HEK293 (cell line): ENCODE measurements around the gene STAB2.

Experiments
- HOXC10 ChIP-seq: sonication (generic); formaldehyde crosslinking; IDR thresholded peaks from 2 replicates; pipeline ENCODE4 v1.8.1; 2023; ENCODE audit warnings: mild to moderate bottlenecking, missing genetic modification reagents
- YY1 ChIP-seq: fragments of 450-650 bp; formaldehyde crosslinking; IDR thresholded peaks from 2 replicates; pipeline ENCODE4 v1.5.1; 2018; ENCODE audit warnings: missing biosample characterization, missing genetic modification characterization
- ZBTB21 ChIP-seq: fragments of 450-650 bp; formaldehyde crosslinking; IDR thresholded peaks from 2 replicates; pipeline ENCODE4 v1.5.1; 2017; ENCODE audit warnings: missing biosample characterization, missing genetic modification characterization
- ZNF175 ChIP-seq: fragments of 450-650 bp; formaldehyde crosslinking; IDR thresholded peaks from 2 replicates; pipeline ENCODE4 v1.5.1; 2016; ENCODE audit warnings: missing biosample characterization, missing genetic modification characterization
- ZNF292 ChIP-seq: fragments of 450-650 bp; formaldehyde crosslinking; IDR thresholded peaks from 2 replicates; pipeline ENCODE4 v1.5.1; 2016; ENCODE audit warnings: low read depth, missing biosample characterization, missing genetic modification characterization, borderline replicate concordance
- ZNF404 ChIP-seq: fragments of 450-650 bp; formaldehyde crosslinking; IDR thresholded peaks from 2 replicates; pipeline ENCODE4 v1.5.1; 2017; ENCODE audit warnings: missing biosample characterization, missing genetic modification characterization
- TF ChIP-seq, protein P1 (sequence below): fragments of 450-650 bp; formaldehyde crosslinking; IDR thresholded peaks from 2 replicates; pipeline ENCODE4 v1.5.1; 2016; ENCODE audit warnings: missing biosample characterization, missing genetic modification characterization
- TF ChIP-seq, protein P2 (sequence below): fragments of 450-650 bp; formaldehyde crosslinking; IDR thresholded peaks from 2 replicates; pipeline ENCODE4 v1.5.1; 2016; ENCODE audit warnings: missing biosample characterization, missing genetic modification characterization

DNA sequence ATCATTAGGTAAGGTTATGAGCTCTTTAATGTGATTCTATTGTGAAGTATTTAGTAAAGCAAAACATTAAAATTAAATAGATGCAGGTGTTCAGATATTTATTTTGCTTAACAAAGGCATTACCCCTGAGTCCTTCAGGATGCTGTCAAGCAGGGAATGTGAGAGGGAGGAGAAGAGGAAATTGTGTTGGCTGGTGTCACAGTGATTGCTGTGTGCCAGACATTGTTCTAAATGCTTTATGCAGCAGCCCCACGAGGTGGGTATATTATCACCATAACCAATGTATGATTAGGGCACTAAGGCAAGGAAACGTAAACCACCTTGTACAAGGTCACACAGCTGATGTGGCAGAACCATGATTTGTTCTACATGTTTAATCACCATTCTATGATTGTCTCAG lies 80.1 kb downstream of the STAB2 start:
- TF ChIP-seq, protein P1, sequence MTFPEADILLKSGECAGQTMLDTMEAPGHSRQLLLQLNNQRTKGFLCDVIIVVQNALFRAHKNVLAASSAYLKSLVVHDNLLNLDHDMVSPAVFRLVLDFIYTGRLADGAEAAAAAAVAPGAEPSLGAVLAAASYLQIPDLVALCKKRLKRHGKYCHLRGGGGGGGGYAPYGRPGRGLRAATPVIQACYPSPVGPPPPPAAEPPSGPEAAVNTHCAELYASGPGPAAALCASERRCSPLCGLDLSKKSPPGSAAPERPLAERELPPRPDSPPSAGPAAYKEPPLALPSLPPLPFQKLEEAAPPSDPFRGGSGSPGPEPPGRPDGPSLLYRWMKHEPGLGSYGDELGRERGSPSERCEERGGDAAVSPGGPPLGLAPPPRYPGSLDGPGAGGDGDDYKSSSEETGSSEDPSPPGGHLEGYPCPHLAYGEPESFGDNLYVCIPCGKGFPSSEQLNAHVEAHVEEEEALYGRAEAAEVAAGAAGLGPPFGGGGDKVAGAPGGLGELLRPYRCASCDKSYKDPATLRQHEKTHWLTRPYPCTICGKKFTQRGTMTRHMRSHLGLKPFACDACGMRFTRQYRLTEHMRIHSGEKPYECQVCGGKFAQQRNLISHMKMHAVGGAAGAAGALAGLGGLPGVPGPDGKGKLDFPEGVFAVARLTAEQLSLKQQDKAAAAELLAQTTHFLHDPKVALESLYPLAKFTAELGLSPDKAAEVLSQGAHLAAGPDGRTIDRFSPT (tag by site-specific recombination) = no peak
- TF ChIP-seq, protein P2, sequence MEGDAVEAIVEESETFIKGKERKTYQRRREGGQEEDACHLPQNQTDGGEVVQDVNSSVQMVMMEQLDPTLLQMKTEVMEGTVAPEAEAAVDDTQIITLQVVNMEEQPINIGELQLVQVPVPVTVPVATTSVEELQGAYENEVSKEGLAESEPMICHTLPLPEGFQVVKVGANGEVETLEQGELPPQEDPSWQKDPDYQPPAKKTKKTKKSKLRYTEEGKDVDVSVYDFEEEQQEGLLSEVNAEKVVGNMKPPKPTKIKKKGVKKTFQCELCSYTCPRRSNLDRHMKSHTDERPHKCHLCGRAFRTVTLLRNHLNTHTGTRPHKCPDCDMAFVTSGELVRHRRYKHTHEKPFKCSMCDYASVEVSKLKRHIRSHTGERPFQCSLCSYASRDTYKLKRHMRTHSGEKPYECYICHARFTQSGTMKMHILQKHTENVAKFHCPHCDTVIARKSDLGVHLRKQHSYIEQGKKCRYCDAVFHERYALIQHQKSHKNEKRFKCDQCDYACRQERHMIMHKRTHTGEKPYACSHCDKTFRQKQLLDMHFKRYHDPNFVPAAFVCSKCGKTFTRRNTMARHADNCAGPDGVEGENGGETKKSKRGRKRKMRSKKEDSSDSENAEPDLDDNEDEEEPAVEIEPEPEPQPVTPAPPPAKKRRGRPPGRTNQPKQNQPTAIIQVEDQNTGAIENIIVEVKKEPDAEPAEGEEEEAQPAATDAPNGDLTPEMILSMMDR (tag by site-specific recombination) = no peak
- TF ChIP-seq YY1 (tag by site-specific recombination) (no peak), ZNF292 (tag by site-specific recombination) (no peak), HOXC10 (CRISPR knock-in tag) (no peak), ZNF175 (tag by site-specific recombination) (no peak), ZNF404 (no peak), ZBTB21 (tag by site-specific recombination) (no peak)
